Upper lobe of left lung (tissue), 6 donors: ENCODE data around the gene KRTAP16-1. TPM values are rescaled to one million over a fixed set of nuclear protein-coding genes. Genes with fewer than 3 reads are reported as not detected.
A peak's percentile ranks its signal among the peaks of the same experiment; 100 is the strongest.

ENCODE experiments used
- ATAC-seq, 2 donors: fragments of 200-7000 bp; cut with Tn5 transposase; one replicate each; pipeline ENCODE4 v1.9.1; 2022; ENCODE audit warnings: mild to moderate bottlenecking in 2 of 2, moderate library complexity in 2 of 2; ENCODE audit not compliant: low FRiP score in 2 of 2
- DNase-seq, 2 donors: peaks; one replicate each; pipeline ENCODE4 v3.0.0-alpha.2; 2019 to 2020
- H3K27ac ChIP-seq, 4 donors: fragments of 200-600 bp; sonication (generic); one replicate each; pipeline ENCODE4 v1.5.1; 2016 to 2019
- H3K27me3 ChIP-seq, 4 donors: fragments of 200-600 bp; sonication (generic); one replicate each; pipeline ENCODE4 v1.5.1; 2017 to 2019
- H3K36me3 ChIP-seq, 4 donors: fragments of 200-600 bp; sonication (generic); one replicate each; pipeline ENCODE4 v1.5.1; 2016 to 2019
- H3K4me1 ChIP-seq, 4 donors: fragments of 200-600 bp; sonication (generic); one replicate each; pipeline ENCODE4 v1.5.1; 2018 to 2019
- H3K4me3 ChIP-seq, 4 donors: fragments of 200-600 bp; sonication (generic); one replicate each; pipeline ENCODE4 v1.5.1; 2017 to 2019; ENCODE audit warnings: mild to moderate bottlenecking in 2 of 4, moderate library complexity in 1 of 4
- H3K9me3 ChIP-seq, 4 donors: fragments of 200-600 bp; sonication (generic); one replicate each; pipeline ENCODE4 v1.5.1; 2018 to 2019
- EP300 ChIP-seq, 4 donors: sonication (generic); formaldehyde crosslinking; IDR thresholded peaks; one replicate each; pipeline ENCODE4 v1.5.1; 2017; ENCODE audit warnings: antibody characterized with exemption in 4 of 4, control low read depth in 2 of 4
- POLR2A ChIP-seq, 4 donors: fragments of 450-650 bp; IDR thresholded peaks; one replicate each; pipeline ENCODE4 v1.5.1; 2016 to 2017; ENCODE audit warnings: antibody characterized with exemption in 4 of 4, mild to moderate bottlenecking in 2 of 4
- POLR2AphosphoS5 ChIP-seq, 2 donors: sonication (generic); formaldehyde crosslinking; IDR thresholded peaks; one replicate each; pipeline ENCODE4 v1.5.1; 2017; ENCODE audit warnings: antibody characterized with exemption in 2 of 2
- WGBS, 2 donors: methylation state at CpG; one replicate each; pipeline ENCODE4 v1.1.5; 2017 to 2018; 5-methylcytosine and 5-hydroxymethylcytosine counted together
- total RNA-seq, 6 donors: library from RNA; depleted of rRNA in 4 of 6; stranded (reverse); fragments of >200 nt in 4 of 6; gene quantifications; one replicate each; pipeline versions ENCODE4 v1.1.0 to v1.2.1, GENCODE V29; 2016 to 2021
- TF ChIP-seq, protein P1 (sequence below), 6 experiments: fragments of 450-650 bp in 4 of 6; fragments of 200-600 bp in 2 of 6; sonication (generic) in 2 of 6; IDR thresholded peaks; one replicate each; pipeline ENCODE4 v1.5.1; 2016 to 2019; ENCODE audit warnings: antibody characterized with exemption in 6 of 6
- donor health status: DM: no; HTN: no; CAD: no; lungs with moderate emphysema.
- donor health status: DM: no; HTN: yes; CAD: no; lungs with severe emphysema.

The KRTAP16-1 gene
- total RNA-seq, 6 donors from 2014 or later = not detected

DNA sequence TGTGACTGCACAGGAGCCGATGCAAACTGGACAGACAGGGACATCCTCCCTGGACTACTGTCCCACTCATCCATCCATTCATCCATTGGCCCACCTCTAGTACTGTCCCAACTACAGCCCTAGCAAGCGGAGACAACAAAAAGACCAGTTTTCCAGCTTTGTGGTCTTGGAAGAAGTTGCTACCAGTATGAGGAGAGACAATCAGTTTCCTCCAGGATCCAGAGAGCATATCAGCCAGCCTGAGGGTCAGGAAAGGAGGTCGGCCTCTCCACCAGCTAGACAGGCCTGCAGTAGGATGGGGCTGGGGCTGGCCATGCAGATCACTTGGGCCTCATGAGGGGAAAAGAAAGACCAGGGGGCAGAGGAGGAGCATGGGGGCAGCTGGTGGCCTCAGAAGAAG is 24.7 kb upstream of the KRTAP16-1 start:
- H3K9me3 ChIP-seq = no peaks in the 10 kb centered on the region
- H3K27me3 ChIP-seq = no peaks in the 10 kb centered on the region
- TF ChIP-seq POLR2A (IDR thresholded peaks at IDR 0.05) = no peak
- no peaks in the 10 kb centered on the region for H3K36me3 ChIP-seq
- no peak for ATAC-seq
- 89 to 100% methylated on average over 3 of the region's 3 CpGs for WGBS, 2 donors
- no peaks in the 10 kb centered on the region for H3K4me1 ChIP-seq
- H3K27ac ChIP-seq = no peak overlapping the region
- no peak for DNase-seq
- H3K4me3 ChIP-seq = no peak overlapping the region

DNA sequence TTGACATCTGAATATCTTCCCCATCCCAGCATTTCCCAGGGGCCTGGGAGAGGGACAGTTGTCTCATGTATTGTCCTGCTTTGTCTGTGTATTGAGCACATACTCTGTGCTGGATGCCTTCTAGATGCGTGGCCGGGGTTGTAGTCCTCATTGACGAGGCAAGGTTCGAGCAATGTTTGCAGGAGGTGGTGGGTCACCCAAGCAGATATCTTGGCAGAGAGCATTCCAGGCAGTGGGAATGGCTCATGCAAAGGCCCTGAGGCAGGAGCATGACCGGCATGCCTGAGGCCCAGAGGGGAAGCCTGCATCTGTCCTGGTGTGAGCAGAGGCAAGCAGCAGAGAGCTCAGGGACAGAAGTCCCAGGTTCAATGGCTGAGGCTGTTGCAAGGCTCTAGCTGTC is 24.0 kb upstream of the KRTAP16-1 start:
- DNase-seq = no peak
- Histone ChIP-seq H3K4me3 (no peak overlapping the region), H3K9me3 (no peaks in the 10 kb centered on the region), H3K4me1 (no peaks in the 10 kb centered on the region), H3K27me3 (no peaks in the 10 kb centered on the region), H3K36me3 (no peaks in the 10 kb centered on the region), H3K27ac (no peak overlapping the region)
- TF ChIP-seq, protein P1, sequence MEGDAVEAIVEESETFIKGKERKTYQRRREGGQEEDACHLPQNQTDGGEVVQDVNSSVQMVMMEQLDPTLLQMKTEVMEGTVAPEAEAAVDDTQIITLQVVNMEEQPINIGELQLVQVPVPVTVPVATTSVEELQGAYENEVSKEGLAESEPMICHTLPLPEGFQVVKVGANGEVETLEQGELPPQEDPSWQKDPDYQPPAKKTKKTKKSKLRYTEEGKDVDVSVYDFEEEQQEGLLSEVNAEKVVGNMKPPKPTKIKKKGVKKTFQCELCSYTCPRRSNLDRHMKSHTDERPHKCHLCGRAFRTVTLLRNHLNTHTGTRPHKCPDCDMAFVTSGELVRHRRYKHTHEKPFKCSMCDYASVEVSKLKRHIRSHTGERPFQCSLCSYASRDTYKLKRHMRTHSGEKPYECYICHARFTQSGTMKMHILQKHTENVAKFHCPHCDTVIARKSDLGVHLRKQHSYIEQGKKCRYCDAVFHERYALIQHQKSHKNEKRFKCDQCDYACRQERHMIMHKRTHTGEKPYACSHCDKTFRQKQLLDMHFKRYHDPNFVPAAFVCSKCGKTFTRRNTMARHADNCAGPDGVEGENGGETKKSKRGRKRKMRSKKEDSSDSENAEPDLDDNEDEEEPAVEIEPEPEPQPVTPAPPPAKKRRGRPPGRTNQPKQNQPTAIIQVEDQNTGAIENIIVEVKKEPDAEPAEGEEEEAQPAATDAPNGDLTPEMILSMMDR (IDR thresholded peaks at IDR 0.05) = no peak
- TF ChIP-seq POLR2A (IDR thresholded peaks at IDR 0.05) (no peak), EP300 (IDR thresholded peaks at IDR 0.05) (no peak), POLR2AphosphoS5 (IDR thresholded peaks at IDR 0.05) (no peak)
- ATAC-seq = no peak
- 99 to 100% methylated on average over 5 of the region's 5 CpGs for WGBS, 2 donors

DNA sequence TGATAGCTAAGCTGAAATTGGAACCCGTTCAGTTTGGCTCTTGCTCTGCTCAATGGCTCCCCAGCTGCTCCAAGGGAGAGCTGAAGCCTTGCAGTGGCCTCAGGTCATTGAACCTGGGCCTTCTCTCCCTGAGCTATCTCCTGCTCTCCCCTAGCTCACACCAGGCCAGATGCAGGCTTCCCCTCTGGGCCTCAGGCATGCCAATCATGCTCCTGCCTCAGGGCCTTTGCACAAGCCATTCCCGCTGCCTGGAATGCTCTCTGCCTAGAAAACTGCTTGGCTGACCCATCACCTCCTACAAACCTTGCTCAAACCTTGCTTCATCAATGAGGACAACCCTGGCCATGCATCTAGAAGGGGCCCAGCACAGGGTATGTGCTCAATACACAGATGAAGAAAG is 23.1 kb upstream of the KRTAP16-1 start:
- ATAC-seq (no peak), DNase-seq (no peak)
- no peaks in the 10 kb centered on the region for H3K36me3 ChIP-seq
- no peaks in the 10 kb centered on the region for H3K4me1 ChIP-seq
- H3K27ac ChIP-seq = no peak overlapping the region
- TF ChIP-seq, protein P1 (IDR thresholded peaks at IDR 0.05) = no peak
- no peak for TF ChIP-seq EP300 (IDR thresholded peaks at IDR 0.05)
- no peak for TF ChIP-seq POLR2AphosphoS5 (IDR thresholded peaks at IDR 0.05)
- TF ChIP-seq POLR2A (IDR thresholded peaks at IDR 0.05) = no peak
- no peak overlapping the region for H3K4me3 ChIP-seq
- H3K9me3 ChIP-seq = no peaks in the 10 kb centered on the region
- H3K27me3 ChIP-seq = no peaks in the 10 kb centered on the region
- 91% methylated on average over 2 of the region's 2 CpGs; no CpG with 5 or more reads in 1 of the 2 donors for WGBS, 2 donors

DNA sequence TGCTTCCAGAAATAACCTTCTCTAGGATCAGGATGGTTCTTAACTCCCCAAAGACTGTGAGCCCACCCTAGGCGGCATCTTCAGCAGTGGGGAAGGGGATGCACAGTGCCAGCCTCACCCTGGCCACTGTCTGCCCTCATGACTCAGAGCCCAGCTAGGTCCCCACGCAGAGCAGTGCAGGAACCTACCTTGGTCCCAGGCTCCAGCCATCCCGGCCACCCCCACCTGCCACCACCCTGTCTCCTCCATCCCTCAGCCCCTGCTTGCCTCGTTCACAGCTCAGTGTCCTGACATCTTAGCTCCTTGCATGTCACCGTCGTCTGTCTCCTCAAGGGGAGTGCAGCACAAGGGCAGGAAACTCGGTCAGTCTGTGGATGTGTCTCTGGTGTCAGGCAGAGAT is 22.5 kb upstream of the KRTAP16-1 start:
- H3K9me3 ChIP-seq = no peaks in the 10 kb centered on the region
- no peaks in the 10 kb centered on the region for H3K36me3 ChIP-seq
- peak in 1 of 2 donors; percentile 56 for DNase-seq
- no peak for ATAC-seq
- no peaks in the 10 kb centered on the region for H3K27me3 ChIP-seq
- no peaks in the 10 kb centered on the region for H3K4me1 ChIP-seq
- H3K27ac ChIP-seq = no peak overlapping the region
- TF ChIP-seq POLR2A (IDR thresholded peaks at IDR 0.05) (no peak), POLR2AphosphoS5 (IDR thresholded peaks at IDR 0.05) (no peak), EP300 (IDR thresholded peaks at IDR 0.05) (no peak)
- TF ChIP-seq, protein P1 (IDR thresholded peaks at IDR 0.05) = no peak
- no peak overlapping the region for H3K4me3 ChIP-seq
- WGBS, 2 donors = 56 to 73% methylated on average over 3 to 7 of the region's 7 CpGs

GRCh38 chr17:41329279-41329948 is 20.3 kb upstream of the KRTAP16-1 start:
- TF ChIP-seq, protein P1 (IDR thresholded peaks at IDR 0.05) = peak; percentile 52 to 78 (median 63)
- no peak for TF ChIP-seq EP300 (IDR thresholded peaks at IDR 0.05)
- no peak for TF ChIP-seq POLR2A (IDR thresholded peaks at IDR 0.05)
- no peak for TF ChIP-seq POLR2AphosphoS5 (IDR thresholded peaks at IDR 0.05)
- Histone ChIP-seq H3K4me3 (no peak overlapping the region), H3K9me3 (no peaks in the 10 kb centered on the region), H3K27ac (no peak overlapping the region), H3K4me1 (no peaks in the 10 kb centered on the region), H3K27me3 (no peaks in the 10 kb centered on the region), H3K36me3 (no peaks in the 10 kb centered on the region)
- ATAC-seq (peak in 1 of 2 donors; percentile 15), DNase-seq (peak in 1 of 2 donors; percentile 42)
- 45 to 51% methylated on average over 6 to 13 of the region's 13 CpGs for WGBS, 2 donors
